Skeletal muscle tissue (tissue), 4 donors: ENCODE data around the gene HYKK. TPM values are rescaled to one million over a fixed set of nuclear protein-coding genes. Genes with fewer than 3 reads are reported as not detected.
"Not testable (repeated sequence)": the region's sequence is repeated elsewhere in the genome, so short reads cannot be mapped to it uniquely, and the experiment has no call there.

Experiments
- H3K27ac ChIP-seq: one replicate; pipeline ENCODE4 v1.7.0; 2013; ENCODE audit warnings: mild to moderate bottlenecking, low read depth, low read length, inconsistent platforms
- H3K27me3 ChIP-seq, 3 donors: one replicate each; pipeline ENCODE4 v1.7.0; 2013; ENCODE audit warnings: low read length in 3 of 3; ENCODE audit not compliant: control insufficient read depth in 3 of 3, insufficient read depth in 3 of 3
- H3K36me3 ChIP-seq, 3 donors: one replicate each; pipeline ENCODE4 v1.7.0; 2013; ENCODE audit warnings: low read length in 3 of 3; ENCODE audit not compliant: control insufficient read depth in 3 of 3, insufficient read depth in 3 of 3
- H3K4me1 ChIP-seq, 3 donors: one replicate each; pipeline ENCODE4 v1.7.0; 2013; ENCODE audit warnings: low read length in 3 of 3, mild to moderate bottlenecking in 3 of 3; ENCODE audit not compliant: control insufficient read depth in 3 of 3, insufficient read depth in 3 of 3
- H3K4me3 ChIP-seq, 3 donors: one replicate each; pipeline ENCODE4 v1.7.0; 2013; ENCODE audit warnings: low read length in 3 of 3
- H3K9ac ChIP-seq, 3 donors: one replicate each; pipeline ENCODE4 v1.7.0; 2013; ENCODE audit warnings: low read length in 3 of 3, mild to moderate bottlenecking in 3 of 3, moderate library complexity in 2 of 3, low read depth in 1 of 3
- H3K9me3 ChIP-seq, 3 donors: one replicate each; pipeline ENCODE4 v1.7.0; 2013; ENCODE audit warnings: low read length in 3 of 3; ENCODE audit not compliant: control insufficient read depth in 3 of 3
- total RNA-seq: library from RNA; depleted of rRNA; stranded (reverse); fragments of >200 nt; gene quantifications from one replicate; pipeline ENCODE4 v1.2.3, GENCODE V29; 2014
- donor health status: Osteomylitis.

HYKK gene
- total RNA-seq, 1 donor from 2014 or later: 3.7 TPM

GRCh38 chr15:78552597-78552996 lies 45.2 kb downstream of the HYKK start:
- H3K27me3 ChIP-seq: no peaks in the 10 kb centered on the region
- no peaks in the 10 kb centered on the region for H3K9me3 ChIP-seq
- H3K4me3 ChIP-seq: no peak overlapping the region
- H3K27ac ChIP-seq: no peak overlapping the region
- H3K4me1 ChIP-seq: no peaks in the 10 kb centered on the region
- peaks cover 19 to 34% (median 30%) of the 10 kb centered on the region in 3 donors for H3K36me3 ChIP-seq
- H3K9ac ChIP-seq: no peak overlapping the region

- H3K9me3 ChIP-seq, H3K27ac ChIP-seq, H3K9ac ChIP-seq, H3K4me1 ChIP-seq, H3K36me3 ChIP-seq, H3K27me3 ChIP-seq, H3K4me3 ChIP-seq: not testable (repeated sequence)
These were observed 52.8 kb downstream of the HYKK start for GRCh38 chr15:78560201-78560600.

GRCh38 chr15:78561490-78561889 lies 54.1 kb downstream of the HYKK start:
- H3K9me3 ChIP-seq: no peaks in the 10 kb centered on the region
- H3K9ac ChIP-seq: no peak overlapping the region
- H3K27ac ChIP-seq: no peak overlapping the region
- H3K4me3 ChIP-seq: no peak overlapping the region
- H3K27me3 ChIP-seq: peaks cover 0 to 6% (median 5%) of the 10 kb centered on the region in 3 donors
- peaks cover 8 to 9% (median 9%) of the 10 kb centered on the region in 3 donors for H3K4me1 ChIP-seq
- no peaks in the 10 kb centered on the region for H3K36me3 ChIP-seq

- no peaks in the 10 kb centered on the region for H3K36me3 ChIP-seq
- peaks cover 5 to 11% (median 6%) of the 10 kb centered on the region in 3 donors for H3K27me3 ChIP-seq
- no peak overlapping the region for H3K4me3 ChIP-seq
- H3K9ac ChIP-seq: no peak overlapping the region
- peaks cover 8 to 9% (median 9%) of the 10 kb centered on the region in 3 donors for H3K4me1 ChIP-seq
- H3K27ac ChIP-seq: no peak overlapping the region
- H3K9me3 ChIP-seq: no peaks in the 10 kb centered on the region
These were observed 55.7 kb downstream of the HYKK start for GRCh38 chr15:78563092-78563491.

GRCh38 chr15:78564743-78565096 lies 57.3 kb downstream of the HYKK start:
- peaks cover 5 to 11% (median 6%) of the 10 kb centered on the region in 3 donors for H3K27me3 ChIP-seq
- H3K9me3 ChIP-seq: no peaks in the 10 kb centered on the region
- H3K36me3 ChIP-seq: no peaks in the 10 kb centered on the region
- peaks cover 8 to 9% (median 8%) of the 10 kb centered on the region in 3 donors for H3K4me1 ChIP-seq
- no peak overlapping the region for H3K9ac ChIP-seq
- no peak overlapping the region for H3K27ac ChIP-seq
- peak overlapping the region in 2 of 3 donors; percentile 72 to 75 for H3K4me3 ChIP-seq

GRCh38 chr15:78565097-78565950 lies 57.9 kb downstream of the HYKK start, which contains the start of gene CHRNA5:
CHRNA5 (plus strand) TSS chr15:78565520; CDS start chr15:78565720, 200 bp downstream.
- Histone ChIP-seq H3K9ac (peak within 1 kb of the TSS; percentile 34 to 69 (median 54)), H3K4me3 (peak within 1 kb of the TSS; percentile 72 to 77 (median 75)), H3K36me3 (no peaks in the 10 kb centered on the region), H3K9me3 (no peaks in the 10 kb centered on the region), H3K27me3 (peaks cover 5 to 11% (median 6%) of the 10 kb centered on the region in 3 donors), H3K4me1 (peaks cover 7 to 9% (median 8%) of the 10 kb centered on the region in 3 donors), H3K27ac (no peak within 1 kb of the TSS)

GRCh38 chr15:78565951-78566774 lies 58.8 kb downstream of the HYKK start:
- Histone ChIP-seq H3K9me3 (no peaks in the 10 kb centered on the region), H3K36me3 (no peaks in the 10 kb centered on the region), H3K27me3 (peaks cover 6 to 14% (median 9%) of the 10 kb centered on the region in 3 donors), H3K4me1 (peaks cover 7 to 9% (median 8%) of the 10 kb centered on the region in 3 donors), H3K9ac (peak overlapping the region; percentile 34 to 69 (median 54)), H3K27ac (no peak overlapping the region), H3K4me3 (peak overlapping the region; percentile 72 to 77 (median 75))

- H3K9me3 ChIP-seq: no peaks in the 10 kb centered on the region
- no peak overlapping the region for H3K4me3 ChIP-seq
- H3K36me3 ChIP-seq: no peaks in the 10 kb centered on the region
- H3K9ac ChIP-seq: no peak overlapping the region
- no peak overlapping the region for H3K27ac ChIP-seq
- peaks cover 6 to 14% (median 9%) of the 10 kb centered on the region in 3 donors for H3K27me3 ChIP-seq
- peaks cover 7 to 9% (median 8%) of the 10 kb centered on the region in 3 donors for H3K4me1 ChIP-seq
These were observed 60.2 kb downstream of the HYKK start for GRCh38 chr15:78567531-78567930.

GRCh38 chr15:78570710-78571109 lies 63.3 kb downstream of the HYKK start:
- Histone ChIP-seq H3K27ac (no peak overlapping the region), H3K4me3 (no peak overlapping the region), H3K27me3 (peaks cover 6 to 14% (median 9%) of the 10 kb centered on the region in 3 donors), H3K9ac (no peak overlapping the region), H3K9me3 (no peaks in the 10 kb centered on the region), H3K36me3 (no peaks in the 10 kb centered on the region), H3K4me1 (peaks cover 6 to 8% (median 7%) of the 10 kb centered on the region in 3 donors)
